ENCODE results near the gene PHLPP1. TPM values are rescaled to one million over a fixed set of nuclear protein-coding genes. Genes with fewer than 3 reads are reported as not detected.

PHLPP1 gene
- total and polyA plus RNA-seq, 2 of the 4 experiments (the other 2 are of a cell fraction), result 3.3 to 3.6 TPM

- H3K4me1 ChIP-seq (ENCODE audit: control insufficient read depth, insufficient read depth, low read length), result peaks cover 7% of the 10 kb centered on the region
- H2BK15ac ChIP-seq (ENCODE audit: low read depth, low read length), result no peak overlapping the region
- H3K56ac ChIP-seq (ENCODE audit: extremely low read depth, insufficient read depth, low read length), result no peak overlapping the region
- no peaks in the 10 kb centered on the region for H3K36me3 ChIP-seq (ENCODE audit: control insufficient read depth, insufficient read depth, low read length)
- no peak overlapping the region for H4K91ac ChIP-seq (ENCODE audit: insufficient read depth, low read depth, low read length)
- H3K27me3 ChIP-seq (ENCODE audit: control insufficient read depth, insufficient read depth, low read length), result no peaks in the 10 kb centered on the region
- H2AK9ac ChIP-seq (replicated peaks; ENCODE audit: low read depth, low read length, poor library complexity), result no peak overlapping the region
- H2AK5ac ChIP-seq (ENCODE audit: low read depth, low read length), result no peak overlapping the region
- no peak overlapping the region for H3K14ac ChIP-seq (replicated peaks; ENCODE audit: low read depth, low read length)
- intact Hi-C loops (cut with micrococcal nuclease), result no loop called here
- H2BK5ac ChIP-seq (ENCODE audit: low read depth, low read length, poor library complexity, severe bottlenecking), result no peak overlapping the region
- dilution Hi-C loops (cut with HindIII; ENCODE audit: low sequenced_read_pairs, unreplicated experiment), result no loop called here
- no peak overlapping the region for H3K23ac ChIP-seq (ENCODE audit: low read depth, low read length)
- H4K5ac ChIP-seq (ENCODE audit: low read depth, low read length), result no peak overlapping the region
- no peaks in the 10 kb centered on the region for H3K9me3 ChIP-seq (ENCODE audit: control insufficient read depth, insufficient read depth, low read length)
- CTCF ChIA-PET, result interaction anchor here (1.1 kb wide), 1 partner anchor 30 kb away, joined by 3 read pairs; no protein-coding TSS in a partner anchor
- no peak for TF ChIP-seq CTCF (conservative IDR thresholded peaks at IDR 0.05; ENCODE audit: low read depth, low read length)
- no peak for TF ChIP-seq RCOR1 (IDR thresholded peaks at IDR 0.05; ENCODE audit: insufficient replicate concordance, low read length)
- no peak overlapping the region for H3K4ac ChIP-seq (ENCODE audit: low read depth, low read length)
- no peak overlapping the region for H3K4me2 ChIP-seq (ENCODE audit: low read depth, low read length)
- no peak overlapping the region for H2BK120ac ChIP-seq (ENCODE audit: low read depth, low read length)
- H3K27ac ChIP-seq (ENCODE audit: insufficient read depth, low read length), result no peak overlapping the region
- no TSS peak for BruUV-seq (replicated peaks)
- H4K20me1 ChIP-seq (ENCODE audit: insufficient read depth, low read length), result no peaks in the 10 kb centered on the region
- no peak overlapping the region for H3K9ac ChIP-seq (ENCODE audit: low read depth, low read length)
- no peak overlapping the region for H2BK20ac ChIP-seq (ENCODE audit: low read depth, low read length)
- POLR2A ChIA-PET (ENCODE audit: unreplicated experiment), result no interaction called here
- DNase-seq (no peak), ATAC-seq (ENCODE audit: low read depth) (no peak)
- no peak overlapping the region for H4K8ac ChIP-seq (ENCODE audit: low read depth in 2 of 2, low read length in 2 of 2)
- H3K79me1 ChIP-seq (ENCODE audit: low read depth in 1 of 2, low read length in 2 of 2), result peaks cover 3 to 11% of the 10 kb centered on the region in 2 experiments; a peak in 2 of 4 replicates
- in situ Hi-C loops (cut with MboI; ENCODE audit: low sequenced_read_pairs), result no loop called here
- no peak overlapping the region for H2AFZ ChIP-seq (replicated peaks; ENCODE audit: low read length, poor library complexity)
- no peaks in the 10 kb centered on the region for H3K9me1 ChIP-seq (ENCODE audit: insufficient read depth, low read length)
- H3K4me3 ChIP-seq (ENCODE audit: insufficient read depth, low read depth, low read length), result no peak overlapping the region
- no peak overlapping the region for H3K18ac ChIP-seq (ENCODE audit: low read depth, low read length)
Measured at GRCh38 chr18:62812876-62813275, 97.5 kb downstream of the PHLPP1 start.

Measured in IMR-90 (cell line).